Keratinocyte (primary cell): ENCODE measurements around the gene ARPIN. TPM values are rescaled to one million over a fixed set of nuclear protein-coding genes. Genes with fewer than 3 reads are reported as not detected.

Source experiments
- DNase-seq: peaks from one replicate; pipeline ENCODE4 v3.0.0-alpha.2; 2011; ENCODE audit warnings: low read depth, missing footprints, low spot score
- FAIRE-seq: peaks from 2 replicates; lab custom pipeline; 2011; peaks lifted over from hg19 to GRCh38; lab: Jason Lieb, UNC
- H2AFZ ChIP-seq: 2 replicates; pipeline ENCODE4 v1.6.0; 2012; ENCODE audit warnings: low read length, control low read depth, inconsistent platforms; ENCODE audit not compliant: control insufficient read depth
- H3K27ac ChIP-seq: 2 replicates; pipeline ENCODE4 v1.5.1; 2011; ENCODE audit warnings: low read length; ENCODE audit not compliant: control insufficient read depth, insufficient read depth
- H3K27me3 ChIP-seq: 3 replicates; pipeline ENCODE4 v1.6.0; 2011; ENCODE audit warnings: low read length; ENCODE audit not compliant: control insufficient read depth, insufficient read depth; ENCODE audit errors: extremely low read depth
- H3K36me3 ChIP-seq, 2 experiments: 2 replicates in 1 of 2; 3 replicates in 1 of 2; pipeline ENCODE4 v1.5.1; 2011; ENCODE audit warnings: low read length in 2 of 2, mild to moderate bottlenecking in 1 of 2; ENCODE audit not compliant: control insufficient read depth in 2 of 2, insufficient read depth in 2 of 2; ENCODE audit errors: extremely low read depth in 1 of 2
- H3K4me1 ChIP-seq: 3 replicates; pipeline ENCODE4 v1.5.1; 2011; ENCODE audit warnings: low read length; ENCODE audit not compliant: control insufficient read depth, insufficient read depth; ENCODE audit errors: extremely low read depth
- H3K4me2 ChIP-seq: 3 replicates; pipeline ENCODE4 v1.6.0; 2011; ENCODE audit warnings: low read depth, low read length; ENCODE audit not compliant: control insufficient read depth, insufficient read depth; ENCODE audit errors: extremely low read depth
- H3K4me3 ChIP-seq, 3 experiments: fragments of 200-600 bp in 1 of 3; sonication (generic) in 1 of 3; 2 replicates in 2 of 3; 3 replicates in 1 of 3; pipeline ENCODE4 v1.5.1; 2011 to 2016; ENCODE audit warnings: low read length in 3 of 3, mild to moderate bottlenecking in 3 of 3, control low read depth in 2 of 3, inconsistent platforms in 1 of 3, low read depth in 1 of 3, mixed read lengths in 1 of 3, mixed run types in 1 of 3, moderate library complexity in 1 of 3; ENCODE audit not compliant: control insufficient read depth in 2 of 3, insufficient read depth in 2 of 3; ENCODE audit errors: extremely low read depth in 1 of 3
- H3K79me2 ChIP-seq: 2 replicates; pipeline ENCODE4 v1.6.0; 2012; ENCODE audit warnings: low read length; ENCODE audit not compliant: control insufficient read depth, insufficient read depth
- H3K9ac ChIP-seq: 3 replicates; pipeline ENCODE4 v1.6.0; 2011; ENCODE audit warnings: low read length; ENCODE audit not compliant: control insufficient read depth, insufficient read depth; ENCODE audit errors: extremely low read depth
- H3K9me1 ChIP-seq: 3 replicates; pipeline ENCODE4 v1.6.0; 2011; ENCODE audit warnings: low read length; ENCODE audit not compliant: control insufficient read depth, insufficient read depth; ENCODE audit errors: extremely low read depth
- H3K9me3 ChIP-seq: 2 replicates; pipeline ENCODE4 v1.5.1; 2012; ENCODE audit warnings: low read depth, low read length; ENCODE audit not compliant: control insufficient read depth
- H4K20me1 ChIP-seq: 3 replicates; pipeline ENCODE4 v1.6.0; 2011; ENCODE audit warnings: low read length; ENCODE audit not compliant: control insufficient read depth, insufficient read depth; ENCODE audit errors: extremely low read depth
- CTCF ChIP-seq, 3 experiments: IDR thresholded peaks in 1 of 3; conservative IDR thresholded peaks in 1 of 3; optimal IDR thresholded peaks in 1 of 3; 2 replicates in 2 of 3; 3 replicates in 1 of 3; pipeline versions ENCODE3 to v1.5.1; 2011; ENCODE audit warnings: low read length in 3 of 3, mild to moderate bottlenecking in 3 of 3, moderate library complexity in 2 of 3, control low read depth in 1 of 3, inconsistent platforms in 1 of 3; ENCODE audit not compliant: insufficient read depth in 2 of 3; ENCODE audit errors: extremely low read depth in 1 of 3
- EZH2 ChIP-seq: IDR thresholded peaks from one replicate; pipeline ENCODE4 v1.6.1; 2012; ENCODE audit warnings: inconsistent platforms, mild to moderate bottlenecking, low read length, moderate library complexity
- dilution Hi-C: fragments of 300-500 bp; cut with MboI; formaldehyde crosslinking; loops from one replicate; pipeline ENCODE4 v1.7.0; 2020; ENCODE audit warnings: low sequenced_read_pairs; ENCODE audit not compliant: extremely low pct_ligation_motif_present
- polyA plus RNA-seq, 5 experiments: library from polyadenylated mRNA; depleted of rRNA in 3 of 5; stranded (reverse) in 3 of 5; stranded (forward) in 1 of 5; unstranded in 1 of 5; fragments of >200 nt; gene quantifications; 1 replicate in 1 of 5; 2 replicates in 3 of 5; 3 replicates in 1 of 5; pipeline versions ENCODE4 v1.2.1 to v1.2.3, GENCODE V29; 2011 to 2012; ENCODE audit warnings: missing spikeins in 2 of 5, low read depth in 1 of 5, low replicate concordance in 1 of 5

The ARPIN gene
- polyA plus RNA-seq, 1 donor (not counting 4 experiments of a cell fraction or from before 2014, with no cell fraction given): 9.0 TPM

GRCh38 chr15:89936051-89936785, 23.5 kb upstream of the ARPIN start:
- no peak for TF ChIP-seq EZH2
- TF ChIP-seq CTCF (optimal IDR thresholded peaks at IDR 0.05 in 1 of 3, IDR thresholded peaks at IDR 0.05 in 1 of 3, conservative IDR thresholded peaks at IDR 0.05 in 1 of 3; ENCODE audit: extremely low read depth in 1 of 3, insufficient read depth in 2 of 3, low read length in 3 of 3): no peak

DNA sequence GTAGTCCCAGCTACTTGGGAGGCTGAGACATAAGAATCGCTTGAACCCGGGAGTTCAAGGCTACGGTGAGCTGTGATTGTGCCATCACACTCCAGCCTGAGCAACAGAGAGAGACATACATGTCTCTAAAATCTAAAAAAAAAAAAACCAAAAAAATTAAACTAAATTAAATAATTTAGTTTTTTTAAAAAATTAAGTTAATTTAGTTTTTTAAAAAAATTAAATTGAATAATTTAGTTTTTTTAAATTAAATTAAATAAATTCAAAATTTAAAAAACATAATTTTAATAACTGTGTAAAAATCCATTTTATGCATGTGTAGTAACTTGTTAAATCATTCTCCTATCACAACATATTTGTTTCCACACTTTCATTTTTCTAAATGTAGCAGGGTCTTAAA, 20.1 kb upstream of the ARPIN start:
- no peak for FAIRE-seq
- Histone ChIP-seq H3K27ac (no peak overlapping the region), H3K36me3 (no peaks in the 10 kb centered on the region), H3K4me2 (no peak overlapping the region), H2AFZ (no peak overlapping the region), H3K79me2 (no peaks in the 10 kb centered on the region), H3K4me1 (no peaks in the 10 kb centered on the region), H3K4me3 (no peak overlapping the region), H3K27me3 (no peaks in the 10 kb centered on the region), H3K9me3 (no peaks in the 10 kb centered on the region), H4K20me1 (no peaks in the 10 kb centered on the region), H3K9me1 (no peaks in the 10 kb centered on the region), H3K9ac (no peak overlapping the region)
- no peak for DNase-seq
- TF ChIP-seq CTCF (optimal IDR thresholded peaks at IDR 0.05 in 1 of 3, IDR thresholded peaks at IDR 0.05 in 1 of 3, conservative IDR thresholded peaks at IDR 0.05 in 1 of 3; ENCODE audit: extremely low read depth in 1 of 3, insufficient read depth in 2 of 3, low read length in 3 of 3): no peak
- TF ChIP-seq EZH2: no peak
- dilution Hi-C loops: no loop called here

More at GRCh38 chr15:89936051-89936785, 23.5 kb upstream of the ARPIN start:
- Histone ChIP-seq H3K4me1 (no peaks in the 10 kb centered on the region), H3K27me3 (no peaks in the 10 kb centered on the region), H3K27ac (no peak overlapping the region), H3K4me3 (no peak overlapping the region), H4K20me1 (no peaks in the 10 kb centered on the region), H2AFZ (no peak overlapping the region), H3K9me3 (no peaks in the 10 kb centered on the region), H3K79me2 (no peaks in the 10 kb centered on the region), H3K9me1 (no peaks in the 10 kb centered on the region), H3K36me3 (no peaks in the 10 kb centered on the region), H3K9ac (no peak overlapping the region), H3K4me2 (no peak overlapping the region)
- DNase-seq (no peak), FAIRE-seq (no peak)
- dilution Hi-C loops: no loop called here
